ENCODE data around the gene CDH22.

CDH22 gene

DNA sequence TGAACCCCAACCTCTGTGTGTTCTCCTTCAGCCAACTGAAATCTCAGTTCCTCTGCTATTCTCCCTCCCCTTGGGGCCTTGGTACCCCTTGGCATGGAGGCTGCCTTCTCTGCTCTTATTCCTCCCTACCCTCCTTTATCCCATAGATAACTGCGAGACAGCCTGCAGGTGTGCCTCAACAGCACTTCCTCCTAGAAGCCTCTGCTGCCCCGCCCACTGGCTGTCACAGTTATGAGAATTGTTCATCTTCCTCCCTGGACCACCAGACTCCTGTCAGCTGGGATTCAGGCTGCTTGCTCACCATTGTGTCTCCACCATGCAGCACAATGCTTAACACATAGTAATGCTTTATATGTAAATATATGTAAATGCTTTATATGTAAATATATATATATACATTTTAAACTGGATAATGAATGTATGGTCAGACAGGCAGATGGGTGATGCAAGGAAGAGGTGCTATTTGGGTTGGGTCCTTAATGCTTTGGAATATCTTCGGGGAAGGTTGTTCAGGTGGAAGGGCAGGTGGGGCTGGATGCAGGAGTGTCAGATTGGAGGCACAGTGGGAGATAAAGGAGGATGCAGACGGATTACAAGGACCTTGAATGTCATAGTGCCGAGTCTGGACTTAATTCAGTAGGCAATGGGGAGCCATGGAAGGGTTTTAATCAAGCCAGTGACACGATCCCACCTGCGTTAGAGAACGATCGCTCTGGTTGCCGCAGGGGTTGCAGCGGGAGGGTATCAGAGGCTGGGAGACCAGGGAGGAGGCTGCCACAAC, 4.9 kb downstream of the CDH22 start:
- no peaks in the 10 kb centered on the region for H3K9me3 ChIP-seq (ENCODE audit: severe bottlenecking)
- H3K4me3 ChIP-seq (ENCODE audit: severe bottlenecking): no peak overlapping the region
- no peaks in the 10 kb centered on the region for H3K4me1 ChIP-seq (ENCODE audit: insufficient read depth, poor library complexity, severe bottlenecking)
- H3K27me3 ChIP-seq (ENCODE audit: insufficient read depth, poor library complexity, severe bottlenecking): peaks cover 44% of the 10 kb centered on the region
- no peaks in the 10 kb centered on the region for H3K36me3 ChIP-seq (ENCODE audit: low read depth)
- ATAC-seq (ENCODE audit: low read depth): no peak
- no peak overlapping the region for H3K27ac ChIP-seq (ENCODE audit: poor library complexity, severe bottlenecking)
- no peak for DNase-seq (ENCODE audit: low spot score)
- TF ChIP-seq CTCF (IDR thresholded peaks at IDR 0.05; ENCODE audit: poor library complexity, severe bottlenecking): no peak

DNA sequence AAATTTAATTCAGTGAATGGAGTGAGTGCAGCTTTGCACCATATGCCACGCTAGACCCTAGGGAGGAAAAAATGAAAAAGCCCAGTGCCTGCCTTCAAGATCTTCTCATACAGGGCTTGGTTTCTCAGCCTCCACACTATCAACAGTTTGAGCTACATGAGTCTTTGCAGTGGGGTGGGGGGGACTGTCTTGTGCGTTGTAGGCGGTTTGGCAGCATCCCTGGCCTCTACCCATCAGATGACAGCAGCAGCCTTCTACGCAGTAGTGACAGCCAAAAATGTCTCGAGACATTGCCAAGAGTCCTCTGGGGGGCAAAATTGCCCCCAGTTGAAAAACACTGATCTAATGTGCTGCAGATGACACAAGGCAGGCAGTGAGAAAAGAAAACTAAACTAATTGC, 6.2 kb downstream of the CDH22 start:
- Histone ChIP-seq H3K4me3 (ENCODE audit: severe bottlenecking) (no peak overlapping the region), H3K9me3 (ENCODE audit: severe bottlenecking) (no peaks in the 10 kb centered on the region), H3K4me1 (ENCODE audit: insufficient read depth, poor library complexity, severe bottlenecking) (no peaks in the 10 kb centered on the region), H3K36me3 (ENCODE audit: low read depth) (no peaks in the 10 kb centered on the region), H3K27me3 (ENCODE audit: insufficient read depth, poor library complexity, severe bottlenecking) (peaks cover 38% of the 10 kb centered on the region), H3K27ac (ENCODE audit: poor library complexity, severe bottlenecking) (no peak overlapping the region)
- no peak for TF ChIP-seq CTCF (IDR thresholded peaks at IDR 0.05; ENCODE audit: poor library complexity, severe bottlenecking)
- ATAC-seq (ENCODE audit: low read depth) (no peak), DNase-seq (ENCODE audit: low spot score) (no peak)

DNA sequence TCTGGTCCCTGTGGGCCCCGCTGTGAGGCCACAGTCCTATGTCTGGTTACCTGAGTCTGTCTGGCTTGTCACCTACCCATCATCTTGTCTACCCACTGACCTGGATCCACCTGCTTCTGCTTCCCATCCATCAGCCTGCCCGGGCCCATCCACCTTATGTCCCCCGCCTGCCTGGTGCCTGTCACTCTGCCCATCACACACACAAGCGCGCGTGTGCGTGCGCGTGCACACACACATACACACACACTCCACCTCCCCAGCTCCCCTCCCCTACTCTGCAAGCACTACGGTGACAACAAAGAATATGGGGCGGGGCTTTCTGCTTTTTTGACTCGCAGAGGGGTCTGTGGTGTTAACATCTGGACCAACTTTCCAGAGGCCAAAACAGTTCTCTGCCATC, 8.0 kb downstream of the CDH22 start:
- Histone ChIP-seq H3K9me3 (ENCODE audit: severe bottlenecking) (no peaks in the 10 kb centered on the region), H3K27me3 (ENCODE audit: insufficient read depth, poor library complexity, severe bottlenecking) (peaks cover 37% of the 10 kb centered on the region), H3K27ac (ENCODE audit: poor library complexity, severe bottlenecking) (no peak overlapping the region), H3K4me1 (ENCODE audit: insufficient read depth, poor library complexity, severe bottlenecking) (no peaks in the 10 kb centered on the region), H3K4me3 (ENCODE audit: severe bottlenecking) (no peak overlapping the region), H3K36me3 (ENCODE audit: low read depth) (no peaks in the 10 kb centered on the region)
- ATAC-seq (ENCODE audit: low read depth) (no peak), DNase-seq (ENCODE audit: low spot score) (no peak)
- no peak for TF ChIP-seq CTCF (IDR thresholded peaks at IDR 0.05; ENCODE audit: poor library complexity, severe bottlenecking)

DNA sequence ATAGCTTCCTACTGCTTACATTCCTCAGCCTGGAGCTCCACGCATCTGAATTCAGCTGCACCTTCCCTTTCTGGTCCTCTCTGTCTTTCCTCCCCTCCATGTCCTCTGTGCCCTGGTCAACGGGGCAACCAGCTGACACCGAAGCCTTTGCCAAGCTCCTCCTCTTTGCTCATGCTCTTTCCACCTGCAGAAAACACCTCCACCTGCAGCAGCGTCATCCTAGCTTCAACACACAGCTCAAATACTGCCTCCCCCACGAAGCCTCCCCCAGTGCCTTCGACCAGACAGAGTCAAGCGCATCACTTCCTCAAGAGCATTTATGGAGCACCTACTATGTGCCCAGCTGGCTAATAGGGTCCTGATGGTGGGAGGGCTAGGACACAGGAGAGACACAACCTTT, 9.2 kb downstream of the CDH22 start:
- peaks cover 32% of the 10 kb centered on the region for H3K27me3 ChIP-seq (ENCODE audit: insufficient read depth, poor library complexity, severe bottlenecking)
- H3K9me3 ChIP-seq (ENCODE audit: severe bottlenecking): no peaks in the 10 kb centered on the region
- no peak overlapping the region for H3K4me3 ChIP-seq (ENCODE audit: severe bottlenecking)
- H3K36me3 ChIP-seq (ENCODE audit: low read depth): no peaks in the 10 kb centered on the region
- no peak overlapping the region for H3K27ac ChIP-seq (ENCODE audit: poor library complexity, severe bottlenecking)
- DNase-seq (ENCODE audit: low spot score) (no peak), ATAC-seq (ENCODE audit: low read depth) (no peak)
- H3K4me1 ChIP-seq (ENCODE audit: insufficient read depth, poor library complexity, severe bottlenecking): no peaks in the 10 kb centered on the region
- TF ChIP-seq CTCF (IDR thresholded peaks at IDR 0.05; ENCODE audit: poor library complexity, severe bottlenecking): no peak

DNA sequence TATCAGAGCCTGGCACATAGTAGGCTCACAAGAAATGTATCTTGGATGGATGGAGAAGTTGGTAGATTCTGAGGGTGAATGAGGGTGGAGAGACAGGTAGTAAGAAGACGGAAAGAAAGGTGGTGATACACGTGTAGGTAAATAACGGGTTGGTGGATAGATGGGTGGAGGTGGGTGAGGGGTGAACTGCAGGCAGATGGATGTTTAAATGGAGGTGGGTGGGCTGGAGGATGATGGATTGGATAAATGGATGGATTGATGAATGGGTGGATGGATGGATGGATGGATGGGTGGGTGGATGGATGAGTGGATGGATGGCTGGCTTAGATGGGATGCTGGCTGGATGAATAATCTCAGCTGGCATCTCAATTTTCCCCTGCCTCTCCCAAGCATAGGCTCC, 9.9 kb downstream of the CDH22 start:
- no peak for TF ChIP-seq CTCF (IDR thresholded peaks at IDR 0.05; ENCODE audit: poor library complexity, severe bottlenecking)
- no peaks in the 10 kb centered on the region for H3K9me3 ChIP-seq (ENCODE audit: severe bottlenecking)
- DNase-seq (ENCODE audit: low spot score): no peak
- H3K4me3 ChIP-seq (ENCODE audit: severe bottlenecking): no peak overlapping the region
- H3K36me3 ChIP-seq (ENCODE audit: low read depth): no peaks in the 10 kb centered on the region
- no peaks in the 10 kb centered on the region for H3K4me1 ChIP-seq (ENCODE audit: insufficient read depth, poor library complexity, severe bottlenecking)
- ATAC-seq (ENCODE audit: low read depth): no peak
- H3K27me3 ChIP-seq (ENCODE audit: insufficient read depth, poor library complexity, severe bottlenecking): peaks cover 34% of the 10 kb centered on the region
- no peak overlapping the region for H3K27ac ChIP-seq (ENCODE audit: poor library complexity, severe bottlenecking)
